ENCODE measurements around the gene FLRT3.

The FLRT3 gene

DNA sequence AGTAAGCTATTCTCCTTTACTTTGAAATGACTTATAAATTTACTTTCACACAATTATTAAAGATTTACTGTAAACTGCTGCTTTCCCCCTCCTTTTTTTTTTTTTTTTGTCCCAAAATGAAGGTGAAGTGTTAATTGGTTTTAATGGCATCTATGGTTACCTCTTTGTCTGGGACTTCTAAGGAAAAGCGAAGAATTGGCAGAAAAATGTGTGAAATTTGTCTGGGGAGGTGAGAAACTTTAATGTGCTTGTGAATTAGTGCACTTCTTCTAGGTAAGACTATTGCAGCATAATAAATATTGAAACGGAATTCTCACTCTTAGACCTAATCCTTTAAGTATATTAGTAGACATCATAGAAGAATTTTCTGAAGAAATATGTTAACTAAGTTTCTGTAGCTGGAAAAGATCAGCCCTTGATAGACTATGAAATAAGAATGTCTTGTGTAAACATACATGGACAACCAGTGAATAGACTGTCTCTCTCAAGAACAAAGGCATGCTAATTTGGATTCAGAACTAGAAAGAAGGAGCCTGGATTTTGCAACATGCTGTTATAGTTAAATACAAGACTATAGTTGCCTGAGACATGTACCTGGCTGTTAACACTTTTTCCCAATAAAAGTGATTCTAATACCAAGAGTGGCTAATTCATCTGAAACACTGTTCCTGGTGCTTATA is 23.9 kb downstream of the FLRT3 start:
- DNase-seq, result no peak

DNA sequence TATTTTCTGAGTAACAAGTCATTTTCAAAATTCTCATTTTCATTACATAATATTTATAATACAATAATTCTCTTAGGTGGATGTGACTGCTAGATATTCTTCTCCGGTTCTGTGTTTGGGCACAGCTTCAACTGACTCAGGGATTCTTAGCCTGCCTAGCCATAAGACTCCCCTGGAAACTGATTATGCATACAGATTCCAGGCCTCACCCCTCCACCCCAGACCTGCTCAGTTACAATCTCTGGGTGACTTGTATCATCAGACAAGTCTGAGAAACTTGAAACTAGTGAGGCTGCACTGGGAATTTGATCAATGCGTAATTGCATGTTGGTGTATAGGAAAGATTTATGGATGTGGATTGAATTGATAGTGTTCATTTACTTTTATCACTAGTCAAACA is 25.4 kb downstream of the FLRT3 start:
- DNase-seq, result no peak

DNA sequence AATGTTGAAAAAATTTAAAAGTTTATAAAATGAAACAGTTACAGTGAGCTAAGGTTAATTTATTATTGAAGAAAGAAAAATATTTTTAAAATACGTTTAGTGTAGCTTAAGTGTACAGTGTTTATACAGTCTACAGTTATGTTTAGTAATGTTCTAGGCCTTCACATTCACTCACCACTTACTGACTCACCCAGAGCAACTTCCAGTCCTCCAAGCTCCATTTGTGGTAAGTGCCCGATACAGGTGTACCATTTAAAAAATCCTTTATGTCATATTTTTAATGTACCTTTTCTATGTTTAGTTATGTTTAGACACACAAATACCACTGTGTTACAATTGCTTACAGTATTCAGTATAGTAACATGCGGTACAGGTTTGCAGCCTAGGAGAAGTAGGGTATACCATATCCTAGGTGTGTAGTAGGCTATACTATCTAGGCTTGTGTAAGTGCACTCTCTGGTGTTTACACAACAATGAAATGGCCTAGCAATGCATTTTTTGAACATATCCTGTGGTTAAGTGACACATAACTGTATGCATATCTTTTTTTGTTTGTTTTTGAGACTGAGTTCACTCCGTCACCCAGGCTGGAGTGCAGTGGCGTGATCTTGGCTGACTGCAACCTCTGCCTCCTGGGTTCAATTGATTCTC is 26.3 kb downstream of the FLRT3 start:
- no peak for DNase-seq

DNA sequence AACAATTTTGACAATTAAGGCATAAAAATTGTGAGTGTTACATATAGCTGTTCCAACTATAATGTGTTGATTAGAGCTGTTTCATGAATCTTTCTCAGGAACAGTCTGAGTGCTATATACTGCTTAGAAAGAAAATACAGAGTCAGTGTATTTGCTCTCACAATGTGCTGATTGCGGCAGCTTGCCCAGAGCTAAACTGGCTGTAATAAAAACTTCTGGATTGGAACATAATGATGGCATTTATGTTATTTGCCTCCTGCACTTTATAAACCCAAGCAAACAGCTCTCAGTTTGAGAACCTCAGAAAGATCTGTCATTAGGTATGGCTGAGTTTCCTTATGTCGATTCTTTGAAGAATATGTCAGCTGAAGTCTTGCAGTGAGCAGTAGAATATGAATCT is 29.5 kb downstream of the FLRT3 start:
- no peak for DNase-seq

DNA sequence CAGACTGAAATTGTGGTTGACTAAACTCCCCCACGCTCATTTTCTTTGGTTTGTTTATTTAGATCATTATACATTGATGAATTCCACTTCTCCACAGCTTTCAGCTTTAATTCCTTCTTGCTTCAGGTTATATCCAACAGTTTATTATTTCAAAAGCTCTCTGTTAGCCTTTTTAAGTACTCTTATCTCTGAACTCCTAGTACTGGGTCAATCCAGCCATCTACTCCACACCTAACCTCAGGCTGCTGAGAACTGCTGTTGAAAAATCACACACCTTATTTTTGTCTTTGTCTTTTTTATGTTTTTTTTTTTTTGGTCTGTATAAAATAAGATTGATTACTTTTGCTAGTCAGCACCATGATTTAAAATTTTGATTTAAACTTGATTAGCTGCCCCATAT is 32.9 kb downstream of the FLRT3 start:
- DNase-seq, result no peak

DNA sequence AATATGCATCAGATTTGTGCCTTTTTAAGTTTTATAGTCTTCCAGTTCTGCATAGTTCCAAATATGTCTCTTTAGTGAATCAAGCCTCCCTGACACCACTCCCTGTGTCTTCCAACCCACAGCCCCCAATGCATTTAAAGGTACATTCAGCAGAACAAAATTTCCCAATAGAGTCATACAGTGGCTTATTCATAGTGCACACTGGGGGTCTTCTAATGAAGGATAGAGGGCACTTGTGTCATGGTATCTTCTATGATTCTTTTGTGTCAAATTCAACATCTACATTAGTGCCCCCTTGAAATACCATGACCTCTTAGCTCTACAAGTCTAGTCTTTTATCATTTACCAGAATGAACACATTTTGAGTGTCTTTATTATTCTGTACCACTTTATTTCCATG is 33.8 kb downstream of the FLRT3 start:
- no peak for DNase-seq

DNA sequence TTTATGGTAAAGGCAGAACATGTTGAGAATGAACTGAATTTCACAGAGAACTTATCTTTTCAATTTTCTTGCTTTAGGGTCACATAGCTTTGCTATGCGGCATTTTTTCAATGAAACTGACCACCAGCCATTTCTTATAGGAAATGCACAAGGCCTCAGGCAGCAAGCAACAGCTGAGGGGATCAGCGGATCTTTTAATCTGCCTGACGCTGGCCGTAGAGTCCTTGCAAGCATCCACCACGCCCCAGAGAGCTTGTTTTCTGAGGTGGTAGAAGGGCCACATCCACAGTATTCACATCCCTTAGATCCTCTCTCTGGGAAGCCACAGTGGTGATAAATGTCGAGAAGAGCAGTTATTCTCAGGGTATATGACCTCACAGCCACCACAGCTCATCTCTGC is 34.3 kb downstream of the FLRT3 start:
- no peak for DNase-seq

DNA sequence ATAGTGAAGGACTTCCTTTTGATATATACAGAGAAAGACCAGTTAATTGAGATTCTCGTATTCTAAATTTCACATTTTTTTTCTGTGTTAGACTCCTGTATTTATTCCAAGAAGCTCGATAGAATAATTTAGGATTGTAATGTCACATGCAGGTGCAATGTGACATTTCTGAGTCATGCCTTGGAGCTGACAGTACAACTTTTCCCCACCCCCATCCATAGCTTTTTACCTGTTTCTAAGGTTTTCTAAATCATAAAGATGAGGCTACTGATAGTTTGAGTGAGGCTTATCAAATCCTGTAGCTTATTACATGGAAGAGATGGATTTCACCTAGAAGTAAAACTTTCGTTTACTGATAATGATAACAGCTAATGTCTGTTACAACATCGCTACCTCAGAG is 37.6 kb downstream of the FLRT3 start:
- no peak for DNase-seq

DNA sequence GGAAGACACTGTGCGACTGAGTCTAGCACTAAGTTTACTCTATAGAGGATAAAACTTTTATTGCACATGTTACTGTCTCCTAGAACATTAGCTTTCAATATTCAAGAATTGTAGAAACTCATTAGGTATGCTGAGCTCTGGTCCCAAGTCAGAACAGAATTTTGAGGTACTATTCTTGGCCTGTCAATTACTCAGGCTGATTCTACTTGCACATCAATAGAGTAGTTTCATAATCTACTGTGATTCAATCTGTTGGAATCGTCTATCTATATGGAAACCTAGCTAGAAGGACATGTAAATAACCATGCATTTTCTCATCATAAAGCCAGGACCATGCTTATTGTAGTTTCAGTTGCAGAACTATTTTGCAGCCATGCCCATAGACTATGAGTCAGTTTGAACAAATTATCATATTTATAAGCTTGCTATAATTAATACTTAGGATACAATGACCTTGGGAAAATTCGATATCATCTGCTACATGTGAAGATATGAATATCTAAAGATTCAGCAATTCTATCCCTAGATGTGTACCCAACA is 41.6 kb downstream of the FLRT3 start:
- no peak for DNase-seq

DNA sequence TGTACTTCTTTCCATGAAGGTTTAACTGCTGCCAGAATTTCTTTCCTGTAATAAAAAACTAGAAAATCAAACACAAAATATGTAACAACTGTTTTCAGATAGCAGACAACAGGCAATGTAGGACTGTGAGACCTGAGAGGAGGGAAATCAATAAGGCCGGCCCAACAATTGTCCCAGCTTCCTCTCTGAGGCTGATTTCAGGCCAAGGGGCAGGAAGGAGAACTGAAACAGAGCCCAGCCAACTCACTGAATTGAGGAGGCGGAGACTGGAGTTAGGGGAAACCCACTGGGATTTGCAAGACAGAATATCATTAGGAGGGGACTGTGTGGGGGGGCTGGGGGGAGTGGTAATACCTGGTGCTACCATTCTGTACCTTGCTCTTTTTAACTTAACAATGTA is 42.2 kb downstream of the FLRT3 start:
- DNase-seq, result no peak

DNA sequence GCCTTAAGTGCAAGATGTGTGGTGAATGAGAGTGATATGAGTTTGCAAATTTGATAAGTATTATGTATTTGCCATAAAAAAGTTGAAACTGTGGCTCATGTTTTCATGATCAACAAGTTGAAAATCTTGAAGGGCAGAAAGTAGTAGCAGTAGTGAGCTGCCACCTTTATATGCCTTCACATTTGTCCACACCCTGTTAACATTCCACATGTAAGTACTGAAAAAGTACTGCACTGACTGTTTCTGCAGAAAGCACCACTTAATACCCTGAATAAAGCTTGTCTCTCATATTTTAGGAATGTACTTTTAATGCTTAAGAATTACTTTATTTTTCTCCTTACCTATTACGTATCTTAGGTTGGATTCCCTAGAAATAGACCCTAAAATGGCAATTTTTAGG is 45.9 kb downstream of the FLRT3 start:
- DNase-seq, result no peak

DNA sequence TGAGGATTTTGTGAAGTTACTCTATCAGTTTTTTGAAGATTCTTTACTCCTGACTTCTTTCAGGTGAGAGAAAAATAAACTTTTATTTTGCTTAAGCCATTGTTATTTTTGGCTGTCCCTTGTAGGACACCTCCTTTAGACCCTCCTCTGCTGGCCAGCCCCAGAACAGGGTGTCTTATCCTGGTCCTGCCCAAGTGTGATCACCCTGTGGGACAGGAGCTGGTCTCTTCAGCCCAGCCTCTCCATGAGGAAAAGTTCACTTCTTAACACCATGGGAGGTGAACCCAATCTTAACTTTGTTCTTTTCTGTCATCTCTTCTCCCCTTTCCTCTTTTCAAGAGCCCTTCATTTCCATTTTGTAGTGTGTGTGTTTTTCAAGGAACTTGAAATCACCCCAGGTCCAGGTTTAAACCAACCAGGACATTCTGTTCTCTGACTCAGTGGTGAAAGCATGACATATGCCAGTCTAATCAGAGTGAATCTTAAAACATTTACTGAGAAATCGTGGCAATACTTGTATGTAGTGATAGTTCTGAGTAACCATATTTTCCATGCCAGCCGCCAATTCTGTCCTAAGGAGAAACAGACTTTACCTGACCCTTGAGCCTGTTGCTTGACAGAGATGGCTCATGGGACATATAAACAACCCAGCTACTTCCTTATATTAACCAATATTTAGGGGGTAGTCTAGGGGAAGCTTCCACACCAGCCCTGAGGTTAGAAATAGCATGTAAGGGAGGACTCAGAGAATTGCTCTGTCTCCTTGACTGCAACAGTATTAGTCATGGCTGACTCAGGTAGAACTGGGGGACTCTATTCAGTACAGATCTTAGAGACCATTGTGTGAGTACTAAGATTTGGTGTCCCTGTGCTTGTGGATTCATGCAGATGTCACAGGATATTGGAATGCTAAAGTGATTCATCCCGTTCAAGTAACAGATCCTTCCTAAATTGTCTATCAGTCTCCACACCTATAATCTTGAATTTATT is 48.8 kb downstream of the FLRT3 start:
- DNase-seq, result no peak

DNA sequence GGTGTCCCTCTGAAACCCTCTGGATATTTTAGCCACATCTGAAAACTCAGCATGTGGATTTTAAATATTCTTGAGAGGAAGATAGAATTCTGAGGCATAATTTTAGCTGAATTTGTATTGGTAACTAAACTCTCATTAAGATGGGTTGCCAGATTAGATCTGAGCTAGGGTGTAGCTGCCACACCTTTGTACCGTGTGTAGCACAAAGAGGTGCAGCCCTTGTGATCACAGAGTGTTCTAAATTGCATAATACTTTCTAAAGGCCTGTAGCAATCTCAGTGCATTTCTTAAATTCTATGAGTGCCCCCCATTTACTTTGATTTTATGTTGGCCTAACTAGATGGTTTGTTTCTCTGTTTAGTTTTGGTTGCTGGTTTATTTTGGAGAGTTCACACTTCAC is 53.0 kb downstream of the FLRT3 start:
- DNase-seq, result no peak

DNA sequence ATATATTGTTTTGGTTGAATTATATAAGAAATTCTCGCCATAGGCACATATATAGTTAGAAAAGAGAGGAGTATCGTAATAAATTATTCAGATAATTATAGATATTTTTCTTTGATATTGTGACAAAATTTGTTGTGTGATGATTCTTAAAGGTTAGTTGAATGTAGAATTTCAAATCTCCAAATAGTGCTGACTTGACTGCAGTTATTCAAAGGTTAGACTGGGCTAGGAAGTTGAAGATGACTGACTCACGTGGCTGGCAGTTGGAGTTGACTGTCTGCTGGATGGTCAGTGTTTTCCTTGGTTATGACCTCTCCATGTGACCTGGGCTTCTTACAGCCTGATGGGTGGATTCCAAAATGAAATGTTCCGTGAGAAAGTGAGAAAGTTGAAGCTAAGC is 55.3 kb downstream of the FLRT3 start:
- DNase-seq, result no peak
